NCI-H774 (cell line): ENCODE measurements around the gene PSAP.
A peak's percentile ranks its signal among the peaks of the same experiment; 100 is the strongest.

Source experiments
- DNase-seq: peaks from one replicate; lab custom pipeline; 2025; lab: John Stamatoyannopoulos, UW

The PSAP gene

GRCh38 chr10:71825217-71825616 is 25.8 kb downstream of the PSAP start:
- no peak for DNase-seq

- DNase-seq, result no peak
Measured at GRCh38 chr10:71824333-71824732, 26.7 kb downstream of the PSAP start.

GRCh38 chr10:71823356-71823755 is 27.7 kb downstream of the PSAP start:
- DNase-seq, result no peak

- no peak for DNase-seq
Measured at GRCh38 chr10:71821909-71822763, 28.9 kb downstream of the PSAP start.

- DNase-seq, result no peak
Measured at GRCh38 chr10:71820966-71821365, 30.1 kb downstream of the PSAP start.

- DNase-seq, result no peak
Measured at GRCh38 chr10:71819985-71820384, 31.1 kb downstream of the PSAP start.

- no peak for DNase-seq
Measured at GRCh38 chr10:71819441-71819861, 31.6 kb downstream of the PSAP start.

- DNase-seq, result no peak
Measured at GRCh38 chr10:71818674-71819260, 32.3 kb downstream of the PSAP start.

GRCh38 chr10:71817831-71818655 is 33.0 kb downstream of the PSAP start:
- no peak for DNase-seq

GRCh38 chr10:71816936-71817618 is 34.0 kb downstream of the PSAP start:
- no peak for DNase-seq

- DNase-seq, result no peak
Measured at GRCh38 chr10:71816421-71816851, 34.6 kb downstream of the PSAP start.

GRCh38 chr10:71815515-71816130 is 35.4 kb downstream of the PSAP start:
- no peak for DNase-seq

GRCh38 chr10:71814922-71815411 is 36.1 kb downstream of the PSAP start:
- DNase-seq, result no peak

- no peak for DNase-seq
Measured at GRCh38 chr10:71812913-71813590, 38.0 kb downstream of the PSAP start.

GRCh38 chr10:71812016-71812912 is 38.8 kb downstream of the PSAP start:
- DNase-seq, result peak; percentile 20

GRCh38 chr10:71811351-71811750 is 39.7 kb downstream of the PSAP start:
- DNase-seq, result no peak

GRCh38 chr10:71810048-71810750 is 40.9 kb downstream of the PSAP start:
- DNase-seq, result no peak

- no peak for DNase-seq
Measured at GRCh38 chr10:71809628-71810027, 41.4 kb downstream of the PSAP start.
